ENCODE data around the gene RNF180.

GRCh38 chr5:64209353-64209752 lies 43.7 kb downstream of the RNF180 start:
- no peak for TF ChIP-seq CTCF (IDR thresholded peaks at IDR 0.05)
- no peak for TF ChIP-seq USF1 (CRISPR knock-in tag; IDR thresholded peaks at IDR 0.05)
- TF ChIP-seq MYBL2 (CRISPR knock-in tag; IDR thresholded peaks at IDR 0.05): no peak
- no peak for TF ChIP-seq HMGXB4 (CRISPR knock-in tag; IDR thresholded peaks at IDR 0.05)
- TF ChIP-seq JUN (CRISPR knock-in tag; IDR thresholded peaks at IDR 0.05): no peak

Measured in WTC11 (cell line).